AG04450 (cell line): ENCODE data around the gene CMPK1. TPM values are rescaled to one million over a fixed set of nuclear protein-coding genes. Genes with fewer than 3 reads are reported as not detected.

Experiments
- CTCF ChIA-PET: fragments of 300-600, 350-600 bp; formaldehyde crosslinking; extraction: SDS; loops from one replicate; lab custom pipeline; 2022; ENCODE audit warnings: antibody characterized with exemption, inconsistent platforms; lab: Charles Lee
- POLR2A ChIA-PET: fragments of 350-600 bp; formaldehyde crosslinking; extraction: SDS; loops from one replicate; lab custom pipeline; 2021; ENCODE audit warnings: antibody characterized with exemption, inconsistent platforms; lab: Yijun Ruan, JAX
- DNase-seq: peaks from one replicate; pipeline ENCODE4 v3.0.0-alpha.2; 2011; ENCODE audit warnings: low read depth, low spot score
- H3K27ac ChIP-seq: one replicate; pipeline ENCODE4 v1.5.1; 2012; ENCODE audit warnings: low read depth, low read length, control low read depth
- H3K27me3 ChIP-seq: one replicate; pipeline ENCODE4 v1.6.0; 2012; ENCODE audit warnings: low read length; ENCODE audit not compliant: control insufficient read depth, insufficient read depth
- H3K4me3 ChIP-seq: 2 replicates; pipeline ENCODE4 v1.5.1; 2011; ENCODE audit warnings: mild to moderate bottlenecking, low read depth, low read length, control low read depth
- H3K9me3 ChIP-seq: 2 replicates; pipeline ENCODE4 v1.5.1; 2012; ENCODE audit warnings: low read length; ENCODE audit not compliant: control insufficient read depth, insufficient read depth
- CTCF ChIP-seq: IDR thresholded peaks from 2 replicates; pipeline ENCODE4 v1.5.1; 2011; ENCODE audit warnings: low read depth, low read length, control low read depth, inconsistent platforms
- polyA plus RNA-seq: library from polyadenylated mRNA; depleted of rRNA; stranded (reverse); fragments of >200 nt; gene quantifications from 2 replicates; pipeline ENCODE4 v1.2.3, GENCODE V29; 2011

The CMPK1 gene
- polyA plus RNA-seq, 1 experiment, result 68.7 TPM

GRCh38 chr1:47323599-47324031, 10.0 kb upstream of the CMPK1 start:
- no peak for DNase-seq
- Histone ChIP-seq H3K27me3 (no peaks in the 10 kb centered on the region), H3K9me3 (no peaks in the 10 kb centered on the region), H3K27ac (no peak overlapping the region), H3K4me3 (no peak overlapping the region)
- CTCF ChIA-PET, result interaction anchor here (0.5 to 1.4 kb wide), 5 partner anchors 10 to 144 kb away, joined by 3 to 8 read pairs (median 5); partner anchors contain the start of genes FOXD2 and STIL
- POLR2A ChIA-PET, result interaction anchor here (2.5 kb wide), 1 partner anchor 10 kb away, joined by 7 read pairs; the partner anchor contains the start of gene CMPK1
- TF ChIP-seq CTCF, result no peak

GRCh38 chr1:47324682-47325081, 8.9 kb upstream of the CMPK1 start:
- Histone ChIP-seq H3K9me3 (no peaks in the 10 kb centered on the region), H3K27ac (no peak overlapping the region), H3K4me3 (no peak overlapping the region), H3K27me3 (no peaks in the 10 kb centered on the region)
- TF ChIP-seq CTCF, result no peak
- CTCF ChIA-PET, result interaction anchor here (0.9 to 1.0 kb wide), 2 partner anchors 108 to 112 kb away, joined by 3 read pairs; no protein-coding TSS in a partner anchor
- DNase-seq, result no peak
- POLR2A ChIA-PET, result interaction anchor here (2.5 kb wide), 1 partner anchor 9 kb away, joined by 7 read pairs; the partner anchor contains the start of gene CMPK1

DNA sequence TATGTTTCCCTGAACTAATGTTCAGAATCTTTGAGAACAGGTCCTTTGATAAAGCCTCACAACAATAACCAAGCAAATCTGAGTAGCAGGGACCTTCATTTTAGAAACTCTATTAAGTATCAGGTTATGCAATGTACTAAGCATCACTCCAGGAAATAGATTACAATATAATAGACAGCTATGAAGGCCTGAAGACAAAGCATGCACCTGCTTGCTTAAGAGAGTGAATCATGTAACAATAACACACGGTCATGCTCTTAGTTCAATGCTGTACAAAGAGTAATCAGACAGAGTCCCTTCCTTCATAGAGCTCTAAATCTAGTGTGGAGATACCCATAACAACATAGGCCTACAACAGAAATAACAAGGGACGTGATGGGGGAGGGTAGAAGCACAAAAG, 8.1 kb upstream of the CMPK1 start:
- DNase-seq, result no peak
- CTCF ChIA-PET, result interaction anchor here (1.2 kb wide), 1 partner anchor 8 kb away, joined by 3 read pairs; no protein-coding TSS in a partner anchor

GRCh38 chr1:47326271-47326670, 7.3 kb upstream of the CMPK1 start:
- Histone ChIP-seq H3K27me3 (no peaks in the 10 kb centered on the region), H3K4me3 (no peak overlapping the region), H3K9me3 (no peaks in the 10 kb centered on the region), H3K27ac (no peak overlapping the region)
- CTCF ChIA-PET, result interaction anchor here (1.0 to 1.2 kb wide), 2 partner anchors 9 to 384 kb away, joined by 3 read pairs; no protein-coding TSS in a partner anchor
- POLR2A ChIA-PET, result no interaction called here
- no peak for TF ChIP-seq CTCF
- no peak for DNase-seq

More for the DNA sequence above, 8.1 kb upstream of the CMPK1 start:
- no peaks in the 10 kb centered on the region for H3K9me3 ChIP-seq
- H3K27me3 ChIP-seq, result no peaks in the 10 kb centered on the region
- no peak overlapping the region for H3K27ac ChIP-seq
- POLR2A ChIA-PET, result interaction anchor here (0.8 kb wide), 1 partner anchor 19 kb away, joined by 6 read pairs; no protein-coding TSS in a partner anchor
- TF ChIP-seq CTCF, result no peak
- no peak overlapping the region for H3K4me3 ChIP-seq

- no peak for TF ChIP-seq CTCF
- ChIA-PET POLR2A (no interaction called here), CTCF (no interaction called here)
- Histone ChIP-seq H3K27ac (no peak overlapping the region), H3K4me3 (no peak overlapping the region), H3K9me3 (no peaks in the 10 kb centered on the region), H3K27me3 (no peaks in the 10 kb centered on the region)
- no peak for DNase-seq
Measured at GRCh38 chr1:47328992-47329391, 4.6 kb upstream of the CMPK1 start.
